IPS-18c (cell line): ENCODE data around the gene CYTH4.
"Not testable (repeated sequence)": the region's sequence is repeated elsewhere in the genome, so short reads cannot be mapped to it uniquely, and the experiment has no call there.

ENCODE experiments used
- H3K4me3 ChIP-seq: 2 replicates; pipeline ENCODE4 v1.7.0; 2013; ENCODE audit warnings: low read depth, mild to moderate bottlenecking, low read length, moderate library complexity; ENCODE audit not compliant: insufficient read depth
- H3K9me3 ChIP-seq: one replicate; pipeline ENCODE4 v1.6.1; 2013; ENCODE audit warnings: mild to moderate bottlenecking, low read length, moderate library complexity; ENCODE audit not compliant: control insufficient read depth, insufficient read depth

The CYTH4 gene

GRCh38 chr22:37312549-37313183, 30.4 kb downstream of the CYTH4 start:
- Histone ChIP-seq H3K4me3 (no peak overlapping the region), H3K9me3 (no peaks in the 10 kb centered on the region)

GRCh38 chr22:37313376-37314314, 31.3 kb downstream of the CYTH4 start:
- Histone ChIP-seq H3K9me3 (no peaks in the 10 kb centered on the region), H3K4me3 (no peak overlapping the region)

GRCh38 chr22:37314315-37315074, 32.2 kb downstream of the CYTH4 start:
- H3K9me3 ChIP-seq = no peaks in the 10 kb centered on the region
- H3K4me3 ChIP-seq = no peak overlapping the region

- Histone ChIP-seq H3K9me3 (no peaks in the 10 kb centered on the region), H3K4me3 (no peak overlapping the region)
These were observed 34.1 kb downstream of the CYTH4 start for GRCh38 chr22:37316405-37316804.

- Histone ChIP-seq H3K4me3 (no peak overlapping the region), H3K9me3 (no peaks in the 10 kb centered on the region)
These were observed 34.6 kb downstream of the CYTH4 start for GRCh38 chr22:37316875-37317371.

GRCh38 chr22:37317698-37318210, 35.4 kb downstream of the CYTH4 start:
- no peaks in the 10 kb centered on the region for H3K9me3 ChIP-seq

GRCh38 chr22:37318364-37319109, 36.2 kb downstream of the CYTH4 start:
- Histone ChIP-seq H3K9me3 (no peaks in the 10 kb centered on the region), H3K4me3 (no peak overlapping the region)

More at GRCh38 chr22:37317698-37318210, 35.4 kb downstream of the CYTH4 start:
- H3K4me3 ChIP-seq = no peak overlapping the region

- no peaks in the 10 kb centered on the region for H3K9me3 ChIP-seq
- no peak overlapping the region for H3K4me3 ChIP-seq
These were observed 37.2 kb downstream of the CYTH4 start for GRCh38 chr22:37319469-37319868.

- Histone ChIP-seq H3K4me3 (no peak overlapping the region), H3K9me3 (no peaks in the 10 kb centered on the region)
These were observed 38.7 kb downstream of the CYTH4 start for GRCh38 chr22:37320726-37321677.

GRCh38 chr22:37324340-37325038, 42.2 kb downstream of the CYTH4 start:
- Histone ChIP-seq H3K4me3 (peak overlapping the region; percentile 36), H3K9me3 (no peaks in the 10 kb centered on the region)

- peak overlapping the region; percentile 36; the same call in 1 of the 2 replicates for H3K4me3 ChIP-seq
- H3K9me3 ChIP-seq = no peaks in the 10 kb centered on the region
These were observed 42.7 kb downstream of the CYTH4 start for GRCh38 chr22:37325039-37325395.

- no peaks in the 10 kb centered on the region for H3K9me3 ChIP-seq
- no peak overlapping the region for H3K4me3 ChIP-seq
These were observed 44.4 kb downstream of the CYTH4 start for GRCh38 chr22:37326726-37327125.

GRCh38 chr22:37328017-37328416, 45.7 kb downstream of the CYTH4 start:
- Histone ChIP-seq H3K4me3 (no peak overlapping the region), H3K9me3 (no peaks in the 10 kb centered on the region)

GRCh38 chr22:37328538-37329237, 46.4 kb downstream of the CYTH4 start:
- not testable (repeated sequence) for H3K4me3 ChIP-seq, H3K9me3 ChIP-seq
